Stromal cell of bone marrow (primary cell): ENCODE measurements around the gene ANKRD20A1.
"Not testable (repeated sequence)": the region's sequence is repeated elsewhere in the genome, so short reads cannot be mapped to it uniquely, and the experiment has no call there.

Source experiments
- DNase-seq: peaks from one replicate; pipeline ENCODE4 v3.0.0-alpha.2; 2012; ENCODE audit warnings: low read depth

Gene ANKRD20A1

DNA sequence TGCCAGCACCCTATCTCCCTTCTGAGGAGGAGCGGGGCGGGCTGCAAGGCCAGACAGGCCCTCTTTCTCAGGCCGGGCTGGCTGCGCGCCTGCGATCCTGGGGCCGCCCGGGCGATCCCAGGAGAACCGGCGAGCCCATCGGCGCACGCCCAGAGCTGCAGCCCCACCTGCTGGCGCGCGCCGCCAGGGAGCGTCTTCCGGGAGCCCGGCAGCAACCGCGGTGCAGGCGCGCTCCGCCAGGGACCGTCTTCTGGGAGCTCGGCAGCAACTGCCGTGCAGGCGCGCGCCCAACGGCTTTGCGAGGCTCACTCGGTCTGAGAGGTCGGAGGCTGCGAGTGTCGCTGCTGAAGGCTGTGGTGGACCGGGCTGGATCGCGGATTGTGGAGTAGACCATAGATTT is at the start of gene ANKRD20A1:
Gene ANKRD20A1 (plus strand): TSS at position 61 of the 400 bp plus-strand sequence. CDS start 496 bp downstream, outside the sequence.
- not testable (repeated sequence) for DNase-seq

DNA sequence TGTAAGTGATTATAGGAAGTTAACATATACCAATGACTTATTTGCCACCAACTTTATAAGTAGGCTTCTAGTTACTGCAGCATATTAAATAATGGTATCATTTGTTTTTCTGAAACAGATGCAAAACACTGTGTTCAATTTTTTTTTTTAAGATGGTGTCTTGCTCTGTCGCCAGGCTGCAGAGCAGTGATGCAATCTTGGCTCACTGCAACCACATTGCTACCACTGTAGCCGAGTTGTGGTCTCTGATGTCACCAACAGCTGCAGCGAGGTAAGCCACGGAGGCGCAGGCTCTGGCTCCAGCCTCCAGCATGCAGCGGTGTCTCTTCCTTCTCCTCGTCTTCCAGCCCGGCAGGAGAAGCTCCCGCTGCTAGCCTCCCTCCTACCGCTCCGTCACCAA is 26.6 kb upstream of the ANKRD20A1 start:
- not testable (repeated sequence) for DNase-seq
